GM18499 (cell line): Measurements from ENCODE around the gene EPHB1.

ENCODE experiments used
- ATAC-seq: cut with Tn5 transposase; IDR thresholded peaks from one replicate; pipeline ENCODE4 v1.9.1; 2021; ENCODE audit warnings: moderate number of reproducible peaks; ENCODE audit not compliant: insufficient read depth, unreplicated experiment

EPHB1 gene

DNA sequence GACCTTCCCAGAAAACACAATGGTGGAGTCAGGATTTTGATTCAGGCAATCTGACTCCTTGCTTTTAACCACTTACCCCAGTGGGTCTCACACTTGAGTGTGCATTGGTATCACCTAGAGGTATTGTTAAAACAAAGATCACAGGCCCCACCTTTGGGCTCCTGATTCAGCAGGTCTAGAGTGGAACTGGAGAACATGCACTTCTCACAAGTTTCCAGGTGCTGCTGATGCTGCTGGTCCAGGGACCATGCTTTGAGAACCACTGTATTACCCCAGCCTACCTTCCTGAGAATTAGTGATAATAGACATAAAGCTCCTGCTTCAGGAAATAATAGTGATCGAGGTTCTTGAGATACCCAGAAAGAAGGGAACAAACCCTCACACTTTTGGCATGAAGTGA is 466.9 kb downstream of the EPHB1 start:
- ATAC-seq: no peak

DNA sequence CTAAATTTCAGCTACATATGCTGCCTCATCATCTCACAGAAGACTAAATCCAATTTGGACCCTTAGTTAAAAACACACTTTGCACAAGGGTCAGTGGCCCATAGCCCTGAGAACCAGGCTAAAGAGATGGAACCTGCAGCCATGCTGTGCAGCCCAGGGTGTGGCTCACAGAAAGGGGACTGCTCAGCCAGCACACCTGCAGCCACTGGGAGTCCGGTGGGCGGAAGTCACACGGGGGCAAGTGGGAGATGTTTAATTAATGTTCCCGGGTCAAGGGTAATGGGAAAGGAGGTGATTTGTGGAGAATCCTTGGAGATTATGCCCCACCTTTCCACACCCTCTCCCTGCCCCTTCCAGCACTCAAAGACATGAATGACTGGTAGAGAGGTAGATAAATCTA is 467.4 kb downstream of the EPHB1 start:
- no peak for ATAC-seq

DNA sequence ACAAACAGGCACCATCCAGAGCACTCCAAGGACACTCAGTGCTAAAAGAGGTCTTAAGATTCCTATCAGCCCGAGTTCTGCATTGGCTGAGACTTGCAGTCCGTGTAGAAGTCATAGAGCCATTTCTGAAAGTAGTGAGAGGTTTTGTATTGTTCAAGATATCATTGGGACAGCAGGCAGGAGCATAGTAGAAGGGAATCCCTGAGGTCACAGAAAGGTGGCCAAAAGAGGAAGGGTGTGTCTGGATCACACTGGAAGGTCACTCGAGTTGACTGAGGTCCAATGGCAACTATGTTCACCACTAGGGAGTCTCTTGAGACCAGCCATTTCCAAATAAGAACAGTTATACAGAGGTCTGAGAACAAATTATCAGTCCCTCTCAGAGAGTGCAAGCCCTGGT is 468.3 kb downstream of the EPHB1 start:
- ATAC-seq: no peak

DNA sequence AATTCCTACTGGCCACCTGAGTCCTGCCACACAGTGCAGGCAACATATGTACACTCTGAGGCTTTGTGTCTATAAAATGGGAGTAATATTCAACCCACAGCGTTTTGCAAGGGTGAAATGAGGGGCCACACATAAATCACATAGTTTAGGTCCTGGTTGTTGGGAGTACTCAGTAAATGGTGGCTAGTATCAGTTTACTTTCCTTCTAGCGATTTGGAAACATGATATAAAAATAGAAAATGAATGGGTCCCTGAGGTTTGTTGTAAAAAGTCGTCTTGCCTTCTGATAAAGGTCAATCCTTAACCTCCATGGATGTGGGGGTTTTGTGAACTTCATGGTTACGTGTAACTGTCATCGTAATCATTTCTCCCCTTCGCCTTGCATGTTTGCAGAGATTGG is 472.4 kb downstream of the EPHB1 start:
- no peak for ATAC-seq

DNA sequence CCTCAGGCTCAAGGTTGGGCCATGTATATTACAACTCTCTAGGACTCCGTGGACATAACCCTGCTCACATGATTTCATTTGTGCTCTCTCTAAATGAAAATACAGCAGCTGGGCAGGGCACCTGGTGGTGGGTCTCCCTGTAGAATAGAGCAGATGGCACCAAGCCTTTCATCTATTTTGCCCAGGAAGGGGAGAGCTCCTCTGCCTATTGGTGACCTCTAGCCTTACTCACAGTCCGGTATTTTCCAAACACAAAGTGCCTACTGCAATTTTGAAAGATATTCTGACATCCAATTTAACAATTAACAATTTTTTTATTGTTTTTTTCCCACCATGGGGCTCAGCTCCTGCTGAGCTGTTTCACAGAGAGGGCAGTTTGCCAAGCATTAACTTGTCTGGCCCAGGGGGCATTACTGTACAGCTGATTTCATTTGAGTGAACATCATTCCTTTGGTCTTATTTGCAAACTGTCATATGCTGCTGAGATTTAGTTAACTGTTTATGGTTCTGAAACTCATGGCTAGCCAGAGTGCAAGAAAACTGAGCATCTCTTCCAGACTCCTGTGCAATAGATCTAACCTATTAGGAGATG is 474.0 kb downstream of the EPHB1 start:
- no peak for ATAC-seq

DNA sequence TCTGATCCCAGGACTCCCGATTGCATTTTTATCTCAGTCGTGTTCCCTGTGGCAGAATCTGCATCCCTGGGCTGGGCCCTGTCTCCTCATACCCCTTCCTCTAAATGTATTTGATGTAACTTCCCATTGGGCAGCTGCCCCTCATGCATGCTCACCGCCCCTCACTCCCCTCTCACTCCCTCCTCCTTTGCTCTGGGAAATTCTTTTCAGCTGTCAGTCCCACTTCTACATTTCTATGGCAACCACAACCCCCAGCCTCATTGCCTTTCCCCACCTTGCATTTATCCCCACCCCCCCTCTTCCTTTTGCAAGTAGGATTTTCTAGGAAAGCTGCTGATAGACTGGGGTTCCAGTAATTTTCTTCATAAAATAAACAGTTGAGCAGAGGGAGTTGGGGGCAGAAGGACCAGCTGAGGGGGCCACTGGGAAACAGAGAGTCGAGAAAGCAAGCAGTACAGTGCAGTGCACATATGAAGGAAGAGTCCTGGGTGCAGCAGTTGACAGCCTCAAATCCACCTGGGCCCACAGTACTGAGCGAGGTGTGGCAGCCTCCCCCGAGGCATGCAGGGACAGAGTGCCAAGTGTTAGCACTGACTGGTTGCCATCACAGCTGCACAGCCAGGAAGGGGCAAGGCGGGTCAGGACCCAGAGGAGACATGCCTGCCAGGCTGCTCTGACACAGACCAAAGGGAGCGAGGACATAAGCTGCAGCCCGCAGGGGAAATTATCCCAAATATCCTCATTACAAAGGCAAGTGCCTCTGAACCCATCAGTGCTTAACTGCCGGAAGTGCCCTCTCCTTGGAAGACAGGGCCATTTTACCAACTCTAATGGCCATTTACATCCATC is 476.3 kb downstream of the EPHB1 start:
- ATAC-seq: no peak

DNA sequence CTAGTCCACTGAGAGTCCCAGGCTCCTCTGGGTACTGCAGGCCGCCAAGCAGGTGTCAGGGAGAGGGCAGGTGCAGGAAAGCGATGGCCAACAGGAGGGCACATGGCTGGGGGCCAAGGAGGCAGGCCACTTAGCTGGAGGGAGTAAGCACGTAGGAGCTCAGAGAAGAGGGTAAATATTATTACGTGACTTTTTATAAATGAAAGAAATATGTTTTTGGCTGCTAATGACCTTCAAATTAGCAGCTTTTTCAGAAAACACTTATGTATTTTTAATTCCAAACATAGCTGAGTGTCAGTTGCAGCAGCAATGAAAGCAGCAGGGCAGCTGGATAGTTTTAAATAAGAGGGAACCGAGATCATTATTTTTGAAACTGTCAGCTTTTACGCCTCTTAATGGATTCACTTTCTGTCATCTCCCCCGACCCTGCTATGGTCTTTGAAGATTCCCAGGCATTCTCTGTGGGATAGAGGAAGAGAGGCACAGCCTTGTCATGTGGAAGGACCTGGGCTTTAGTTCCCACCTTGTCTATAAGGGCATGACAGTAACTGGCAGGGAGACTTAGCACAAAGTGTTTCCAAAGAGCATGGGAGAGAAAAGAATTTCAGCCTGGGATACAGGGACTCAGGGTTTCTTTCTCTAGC is 477.1 kb downstream of the EPHB1 start:
- ATAC-seq: no peak

DNA sequence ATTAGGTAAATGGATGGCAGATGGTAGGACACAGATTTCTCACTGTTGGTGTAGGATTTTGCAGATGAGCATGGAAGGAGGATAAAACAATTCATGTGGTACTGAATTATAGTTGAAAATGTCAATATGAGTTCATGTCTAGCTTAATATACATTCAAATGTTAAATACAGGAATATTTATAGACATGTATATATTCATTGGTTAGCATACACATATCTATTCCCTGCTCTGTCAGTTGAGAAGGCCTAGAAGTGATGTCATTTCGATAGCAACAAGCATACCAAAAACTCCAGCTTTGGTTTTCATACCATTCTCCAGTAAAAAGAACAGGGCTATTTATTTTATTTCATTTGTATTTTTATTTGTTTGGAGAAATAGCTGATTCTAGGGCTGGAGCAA is 497.1 kb downstream of the EPHB1 start:
- no peak for ATAC-seq

DNA sequence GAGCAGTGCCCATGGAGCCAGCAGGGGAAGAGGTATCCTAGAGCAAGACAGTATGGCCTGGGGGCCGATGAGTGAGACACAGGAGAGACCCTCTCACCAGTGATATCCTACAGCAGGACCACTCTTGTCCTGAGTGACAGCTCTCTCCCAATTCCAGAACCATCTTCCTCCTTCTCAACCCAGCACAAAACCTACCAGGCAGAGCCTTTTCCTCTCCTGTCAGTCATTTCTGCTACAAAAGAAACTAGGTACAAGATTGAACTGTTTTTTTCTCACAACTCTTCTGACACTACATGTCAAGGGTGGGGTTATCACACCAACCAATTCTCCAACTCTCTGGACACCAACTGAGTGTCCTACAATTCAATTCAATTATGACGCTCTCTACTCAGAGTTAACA is 506.6 kb downstream of the EPHB1 start:
- no peak for ATAC-seq

DNA sequence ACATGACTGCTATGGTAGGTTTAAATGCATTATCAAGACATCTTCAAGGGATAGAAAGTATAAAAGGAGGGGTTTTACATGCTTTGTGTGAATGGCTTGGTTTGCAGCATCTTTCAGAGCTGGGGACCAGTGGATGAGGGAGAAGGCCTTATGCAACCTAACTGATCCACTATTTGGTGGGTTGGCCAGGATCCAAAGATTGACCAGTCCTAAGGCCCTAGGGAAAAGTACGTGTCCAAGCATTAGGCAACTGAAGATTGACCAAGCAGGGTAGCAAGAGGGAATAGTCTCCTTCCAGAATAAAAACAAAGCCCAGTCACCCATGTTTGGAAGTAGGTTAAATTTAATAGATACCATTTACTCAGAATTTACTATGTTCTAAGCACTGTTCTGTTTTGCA is 509.3 kb downstream of the EPHB1 start:
- no peak for ATAC-seq
